Right lobe of liver (tissue), 6 donors: ENCODE results near the gene SERPINA4. TPM values are rescaled to one million over a fixed set of nuclear protein-coding genes. Genes with fewer than 3 reads are reported as not detected.
A peak's percentile ranks its signal among the peaks of the same experiment; 100 is the strongest.

Experiments used
- ATAC-seq, 4 donors: fragments of 200-7000 bp; cut with Tn5 transposase; one replicate each; pipeline ENCODE4 v1.9.1; 2020; ENCODE audit warnings: mild to moderate bottlenecking in 4 of 4, moderate library complexity in 4 of 4
- DNase-seq, 3 donors: peaks; one replicate each; pipeline ENCODE4 v3.0.0-alpha.2; 2020
- H3K27ac ChIP-seq, 3 donors: fragments of 200-600 bp; one replicate each; pipeline ENCODE4 v1.8.0; 2022
- H3K27me3 ChIP-seq, 2 donors: fragments of 200-600 bp; one replicate each; pipeline ENCODE4 v1.8.0; 2022
- H3K36me3 ChIP-seq, 4 donors: fragments of 200-600 bp; sonication (generic) in 1 of 4; one replicate each; pipeline versions ENCODE4 v1.5.1 to v1.8.0; 2017 to 2022; ENCODE audit warnings: control low read depth in 1 of 4
- H3K4me1 ChIP-seq, 4 donors: fragments of 200-600 bp; sonication (generic) in 1 of 4; one replicate each; pipeline versions ENCODE4 v1.5.1 to v1.8.0; 2017 to 2022; ENCODE audit warnings: control low read depth in 1 of 4
- H3K4me3 ChIP-seq, 3 donors: fragments of 200-600 bp; one replicate each; pipeline ENCODE4 v1.8.0; 2022
- H3K9me3 ChIP-seq, 4 donors: fragments of 200-600 bp; sonication (generic) in 1 of 4; one replicate each; pipeline versions ENCODE4 v1.5.1 to v1.8.0; 2017 to 2022; ENCODE audit warnings: control low read depth in 1 of 4
- CTCF ChIP-seq, 4 donors: fragments of 200-600 bp in 3 of 4; fragments of 450-650 bp in 1 of 4; IDR thresholded peaks; one replicate each; pipeline versions ENCODE4 v1.5.1 to v1.8.0; 2016 to 2022; ENCODE audit warnings: antibody characterized with exemption in 4 of 4, mild to moderate bottlenecking in 2 of 4
- POLR2A ChIP-seq: fragments of 450-650 bp; IDR thresholded peaks from one replicate; pipeline ENCODE4 v1.6.1; 2017; ENCODE audit warnings: antibody characterized with exemption, mild to moderate bottlenecking
- WGBS: methylation state at CpG from one replicate; pipeline ENCODE4 v1.1.6; 2018; ENCODE audit warnings: low coverage, low lambda C conversion rate; ENCODE audit not compliant: insufficient coverage; ENCODE audit errors: missing lambda C conversion rate; 5-methylcytosine and 5-hydroxymethylcytosine counted together
- intact Hi-C, 2 donors: fragments of 100-400 bp; cut with DNase I; formaldehyde crosslinking; loops; one replicate each; pipeline versions ENCODE4 v1.11.2 to v1.14.1; 2022
- total RNA-seq, 6 experiments: library from RNA; depleted of rRNA in 2 of 6; stranded (reverse); fragments of >200 nt in 2 of 6; fragmentation: NEBNext Ultra II Directional in 3 of 6; extraction: Animal tissue kit (Norgen Biotek cat#: 25700) in 3 of 6; gene quantifications; one replicate each; pipeline versions ENCODE4 v1.1.0 to v1.2.4, GENCODE V29; 2016 to 2023
- donor health status: DM: no; HTN: yes; CAD: no.
- donor health status: DM: no; HTN: no; CAD: no.
- donor health status: DM: no; HTN: no; CAD: no.
- donor health status: DM: no; HTN: yes; CAD: no.
- donor health status: DM: no; HTN: yes; CAD: no.

The SERPINA4 gene
- total RNA-seq, 6 experiments from 2014 or later = 41.2 to 204 (median 145) TPM

- 27% methylated on average over 7 of the region's 7 CpGs for WGBS
- Histone ChIP-seq H3K4me3 (peak overlapping the region; percentile 14 to 71 (median 60)), H3K27me3 (no peaks in the 10 kb centered on the region), H3K36me3 (peaks cover 0 to 2% (median under 1%) of the 10 kb centered on the region in 4 donors), H3K27ac (peak overlapping the region in 2 of 3 donors; percentile 33 to 58), H3K4me1 (peaks cover 0 to 54% (median 11%) of the 10 kb centered on the region in 4 donors), H3K9me3 (no peaks in the 10 kb centered on the region)
- ATAC-seq = peak; percentile 32 to 60 (median 48)
- no peak for DNase-seq
- intact Hi-C loops = no loop called here
- TF ChIP-seq POLR2A (no peak), CTCF (IDR thresholded peaks at IDR 0.05) (no peak)
Measured at GRCh38 chr14:94582199-94582750, 21.0 kb downstream of the SERPINA4 start.

GRCh38 chr14:94582851-94583250 is 21.6 kb downstream of the SERPINA4 start:
- WGBS = 37% methylated on average over 3 of the region's 3 CpGs
- H3K4me3 ChIP-seq = peak overlapping the region; percentile 14 to 71 (median 60)
- DNase-seq = peak in 2 of 3 donors; percentile 84 to 89
- no peaks in the 10 kb centered on the region for H3K9me3 ChIP-seq
- ATAC-seq = peak; percentile 52 to 73 (median 70)
- H3K27ac ChIP-seq = peak overlapping the region in 2 of 3 donors; percentile 33 to 58
- H3K4me1 ChIP-seq = peaks cover 0 to 60% (median 14%) of the 10 kb centered on the region in 4 donors
- TF ChIP-seq CTCF (IDR thresholded peaks at IDR 0.05) (no peak), POLR2A (no peak)
- intact Hi-C loops = no loop called here
- H3K27me3 ChIP-seq = no peaks in the 10 kb centered on the region
- peaks cover 0 to 8% (median 4%) of the 10 kb centered on the region in 4 donors for H3K36me3 ChIP-seq

DNA sequence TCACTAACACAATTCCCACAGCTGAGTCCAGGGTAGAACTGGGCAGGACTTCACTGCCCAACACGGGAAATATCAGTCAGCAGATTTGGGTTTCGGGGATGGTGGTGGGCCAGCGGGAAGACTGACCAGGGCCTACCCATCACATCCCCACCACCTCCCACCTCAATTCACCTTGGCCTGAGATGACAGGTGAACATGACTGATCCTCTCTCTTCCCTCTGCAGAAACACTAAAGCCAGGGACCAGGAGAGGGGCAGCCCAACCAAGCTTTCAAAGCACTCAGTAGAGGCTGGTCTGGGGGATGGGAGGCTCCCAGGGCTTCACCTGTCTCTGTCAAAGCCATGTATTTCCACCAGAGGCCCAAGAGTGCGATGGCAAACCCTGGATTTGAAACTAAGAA is 22.3 kb downstream of the SERPINA4 start:
- DNase-seq = no peak
- Histone ChIP-seq H3K36me3 (peaks cover 0 to 13% (median 6%) of the 10 kb centered on the region in 4 donors), H3K27me3 (no peaks in the 10 kb centered on the region), H3K27ac (peak overlapping the region in 2 of 3 donors; percentile 46 to 58), H3K4me3 (peak overlapping the region in 2 of 3 donors; percentile 19 to 71), H3K4me1 (peaks cover 0 to 67% (median 14%) of the 10 kb centered on the region in 4 donors), H3K9me3 (no peaks in the 10 kb centered on the region)
- TF ChIP-seq POLR2A = no peak
- TF ChIP-seq CTCF (IDR thresholded peaks at IDR 0.05) = no peak
- no peak for ATAC-seq
- no CpG with 5 or more reads among the region's 4 CpGs for WGBS
- intact Hi-C loops = no loop called here

GRCh38 chr14:94584591-94585280 is 23.5 kb downstream of the SERPINA4 start:
- H3K4me3 ChIP-seq = no peak overlapping the region
- peaks cover 0 to 67% (median 14%) of the 10 kb centered on the region in 4 donors for H3K4me1 ChIP-seq
- H3K27ac ChIP-seq = peak overlapping the region in 1 of 3 donors; percentile 8
- DNase-seq = no peak
- intact Hi-C loops = no loop called here
- H3K9me3 ChIP-seq = no peaks in the 10 kb centered on the region
- TF ChIP-seq CTCF (IDR thresholded peaks at IDR 0.05) (no peak), POLR2A (no peak)
- peak in 3 of 4 donors; percentile 8 to 28 (median 26) for ATAC-seq
- peaks cover 0 to 22% (median 11%) of the 10 kb centered on the region in 4 donors for H3K36me3 ChIP-seq
- WGBS = 51% methylated on average over 4 of the region's 5 CpGs
- no peaks in the 10 kb centered on the region for H3K27me3 ChIP-seq
